OCI-LY3 (cell line): ENCODE measurements around the gene CCDC141.
"Not testable (repeated sequence)": the region's sequence is repeated elsewhere in the genome, so short reads cannot be mapped to it uniquely, and the experiment has no call there.

ENCODE experiments used
- H2AFZ ChIP-seq: fragments of 200-600, 300-600 bp; shearing (Covaris generic); 2 replicates; pipeline ENCODE4 v1.6.0; 2014; ENCODE audit warnings: antibody characterized with exemption, low read depth, low read length
- H3K27ac ChIP-seq: fragments of 200-600, 300-600 bp; sonication (generic); 2 replicates; pipeline ENCODE4 v1.5.1; 2014; ENCODE audit warnings: mild to moderate bottlenecking, low read length, moderate library complexity, mixed read lengths
- H3K27me3 ChIP-seq: fragments of 200-600, 300-600 bp; sonication (generic); 2 replicates; pipeline ENCODE4 v1.6.1; 2014; ENCODE audit warnings: low read depth, low read length, mixed read lengths
- H3K36me3 ChIP-seq: fragments of 200-600, 300-600 bp; sonication (generic); replicated peaks from 2 replicates; pipeline ENCODE3; 2014; ENCODE audit warnings: low read depth, low read length, mixed read lengths
- H3K4me1 ChIP-seq: fragments of 300-600, 200-600 bp; sonication (generic); 2 replicates; pipeline ENCODE4 v1.6.1; 2014; ENCODE audit warnings: low read length, mixed read lengths
- H3K4me2 ChIP-seq: fragments of 200-600, 300-600 bp; sonication (generic); 2 replicates; pipeline ENCODE4 v1.6.1; 2014; ENCODE audit warnings: low read length, mixed read lengths
- H3K4me3 ChIP-seq: fragments of 300-600, 200-600 bp; sonication (generic); 2 replicates; pipeline ENCODE4 v1.5.1; 2014; ENCODE audit warnings: antibody characterized with exemption, mild to moderate bottlenecking, low read length, moderate library complexity
- H3K79me2 ChIP-seq: fragments of 300-600, 200-600 bp; shearing (Covaris generic); 2 replicates; pipeline ENCODE4 v1.6.1; 2014; ENCODE audit warnings: mild to moderate bottlenecking, low read length, mixed read lengths
- H3K9ac ChIP-seq: fragments of 300-600, 200-600 bp; shearing (Covaris generic); 2 replicates; pipeline ENCODE4 v1.6.0; 2014; ENCODE audit warnings: mild to moderate bottlenecking, low read length, moderate library complexity
- H3K9me3 ChIP-seq: fragments of 200-600, 300-600 bp; shearing (Covaris generic); 2 replicates; pipeline ENCODE4 v1.6.1; 2014; ENCODE audit warnings: low read length, mixed read lengths; ENCODE audit not compliant: insufficient read depth
- H4K20me1 ChIP-seq: fragments of 200-600, 300-600 bp; sonication (generic); 2 replicates; pipeline ENCODE4 v1.6.1; 2016; ENCODE audit warnings: low read length, mixed read lengths; ENCODE audit not compliant: insufficient read depth
- EZH2phosphoT487 ChIP-seq: fragments of 200-600 bp; shearing (Covaris generic); IDR thresholded peaks from 2 replicates; pipeline ENCODE4 v1.6.1; 2018; ENCODE audit warnings: antibody characterized with exemption, mixed run types, low read depth
- TF ChIP-seq, protein P1 (sequence below): fragments of 200-600, 300-600 bp; sonication (generic); IDR thresholded peaks from 2 replicates; pipeline ENCODE4 v1.5.1; 2014; ENCODE audit warnings: antibody characterized with exemption, low read length, low read depth

The CCDC141 gene

DNA sequence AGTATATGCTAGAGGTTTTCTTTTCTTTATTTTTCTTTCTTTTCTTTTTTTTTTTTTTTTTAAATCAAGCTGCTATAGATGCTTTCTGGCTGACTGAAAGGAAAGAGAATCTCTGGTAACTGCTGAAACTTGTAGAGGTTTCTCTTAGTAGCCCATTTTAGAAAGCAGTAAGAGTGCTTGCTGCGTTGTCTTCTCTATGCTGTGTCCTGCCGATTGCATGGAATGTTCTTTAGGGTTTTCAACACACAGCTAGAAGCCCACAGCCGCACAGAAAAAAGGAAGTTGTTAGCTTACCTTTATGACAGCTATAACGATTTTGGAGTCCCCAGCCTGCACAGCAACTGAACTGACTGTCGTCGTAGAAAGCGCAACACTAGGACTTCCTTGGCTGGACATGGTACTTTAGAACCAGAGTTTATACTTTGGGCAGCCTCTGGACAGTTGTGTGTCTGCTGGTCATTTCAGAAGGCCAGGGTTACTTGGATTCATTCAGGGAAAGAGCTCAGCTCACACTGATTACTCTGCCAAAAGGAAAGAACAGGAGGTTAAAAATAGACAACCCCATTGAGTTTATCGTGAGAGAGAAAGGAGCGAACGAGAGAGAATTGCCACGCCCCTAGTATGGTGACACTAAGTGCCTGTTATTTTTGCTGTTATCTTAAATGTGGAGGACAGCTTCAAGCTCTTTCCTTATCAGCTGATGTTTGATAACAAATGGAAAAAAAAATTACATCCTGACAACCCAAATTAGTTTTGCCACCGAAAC is at the start of gene CCDC141:
CCDC141 (minus strand) TSS at position 592 of the 766 bp plus-strand sequence; CDS start at position 396, 196 bp downstream.
- Histone ChIP-seq H3K36me3 (peaks cover 9% of the 10 kb centered on the region), H3K79me2 (no peaks in the 10 kb centered on the region), H2AFZ (peak within 1 kb of the TSS; percentile 92), H3K9me3 (no peaks in the 10 kb centered on the region), H3K4me1 (peaks cover 57% of the 10 kb centered on the region), H3K4me3 (peak within 1 kb of the TSS; percentile 78), H3K4me2 (peak within 1 kb of the TSS; percentile 95), H3K27ac (peak within 1 kb of the TSS; percentile 91), H3K9ac (peak within 1 kb of the TSS; percentile 76), H4K20me1 (no peaks in the 10 kb centered on the region), H3K27me3 (no peaks in the 10 kb centered on the region)
- TF ChIP-seq, protein P1, sequence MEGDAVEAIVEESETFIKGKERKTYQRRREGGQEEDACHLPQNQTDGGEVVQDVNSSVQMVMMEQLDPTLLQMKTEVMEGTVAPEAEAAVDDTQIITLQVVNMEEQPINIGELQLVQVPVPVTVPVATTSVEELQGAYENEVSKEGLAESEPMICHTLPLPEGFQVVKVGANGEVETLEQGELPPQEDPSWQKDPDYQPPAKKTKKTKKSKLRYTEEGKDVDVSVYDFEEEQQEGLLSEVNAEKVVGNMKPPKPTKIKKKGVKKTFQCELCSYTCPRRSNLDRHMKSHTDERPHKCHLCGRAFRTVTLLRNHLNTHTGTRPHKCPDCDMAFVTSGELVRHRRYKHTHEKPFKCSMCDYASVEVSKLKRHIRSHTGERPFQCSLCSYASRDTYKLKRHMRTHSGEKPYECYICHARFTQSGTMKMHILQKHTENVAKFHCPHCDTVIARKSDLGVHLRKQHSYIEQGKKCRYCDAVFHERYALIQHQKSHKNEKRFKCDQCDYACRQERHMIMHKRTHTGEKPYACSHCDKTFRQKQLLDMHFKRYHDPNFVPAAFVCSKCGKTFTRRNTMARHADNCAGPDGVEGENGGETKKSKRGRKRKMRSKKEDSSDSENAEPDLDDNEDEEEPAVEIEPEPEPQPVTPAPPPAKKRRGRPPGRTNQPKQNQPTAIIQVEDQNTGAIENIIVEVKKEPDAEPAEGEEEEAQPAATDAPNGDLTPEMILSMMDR, result no peak
- no peak for TF ChIP-seq EZH2phosphoT487

GRCh38 chr2:179098080-179098689 is 48.2 kb upstream of the CCDC141 start:
- TF ChIP-seq, protein P1, result no peak
- no peak for TF ChIP-seq EZH2phosphoT487
- Histone ChIP-seq H3K9ac (no peak overlapping the region), H4K20me1 (no peaks in the 10 kb centered on the region), H3K36me3 (peaks cover 3% of the 10 kb centered on the region), H3K4me3 (no peak overlapping the region), H3K4me2 (peak overlapping the region; percentile 19), H2AFZ (no peak overlapping the region), H3K27me3 (no peaks in the 10 kb centered on the region), H3K4me1 (peaks cover 52% of the 10 kb centered on the region), H3K79me2 (no peaks in the 10 kb centered on the region), H3K27ac (peak overlapping the region; percentile 57), H3K9me3 (no peaks in the 10 kb centered on the region; the same call in 1 of the 2 replicates)

- no peaks in the 10 kb centered on the region for H3K27me3 ChIP-seq
- H3K79me2 ChIP-seq, result no peaks in the 10 kb centered on the region
- H4K20me1 ChIP-seq, result no peaks in the 10 kb centered on the region
- H3K4me1 ChIP-seq, result peaks cover 43% of the 10 kb centered on the region
- H3K9ac ChIP-seq, result no peak overlapping the region
- H3K4me2 ChIP-seq, result no peak overlapping the region
- no peak overlapping the region for H2AFZ ChIP-seq
- TF ChIP-seq, protein P1, result no peak
- no peaks in the 10 kb centered on the region for H3K36me3 ChIP-seq
- no peak overlapping the region for H3K4me3 ChIP-seq
- H3K9me3 ChIP-seq, result no peaks in the 10 kb centered on the region; the same call in 1 of the 2 replicates
- H3K27ac ChIP-seq, result peak overlapping the region; percentile 57
These were observed 47.2 kb upstream of the CCDC141 start for GRCh38 chr2:179097131-179097530.

DNA sequence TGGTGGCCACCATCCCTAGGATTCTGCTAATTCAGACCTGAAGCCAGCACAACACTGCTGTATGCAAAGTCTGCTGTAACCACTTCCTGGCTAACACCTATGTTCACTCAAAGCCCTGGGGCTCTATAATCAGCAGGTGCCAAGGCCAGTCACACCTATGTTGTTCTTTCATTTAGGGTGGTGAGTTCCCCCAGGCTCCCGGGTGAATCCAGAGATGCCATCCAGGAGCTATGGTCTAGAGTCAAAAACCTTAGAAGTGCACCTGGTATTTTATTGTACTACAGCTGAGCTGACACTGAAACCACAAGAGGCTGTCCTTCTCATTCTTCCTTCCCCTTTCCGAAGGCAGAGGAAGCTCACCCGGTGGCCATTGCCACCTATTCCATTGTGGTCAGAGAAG is 46.2 kb upstream of the CCDC141 start:
- H3K4me2 ChIP-seq, result peak overlapping the region; percentile 56
- peak overlapping the region; percentile 31; the same call in 1 of the 2 replicates for H2AFZ ChIP-seq
- H3K27me3 ChIP-seq, result no peaks in the 10 kb centered on the region
- no peaks in the 10 kb centered on the region for H4K20me1 ChIP-seq
- no peaks in the 10 kb centered on the region; the same call in 1 of the 2 replicates for H3K9me3 ChIP-seq
- H3K27ac ChIP-seq, result peak overlapping the region; percentile 57
- no peaks in the 10 kb centered on the region for H3K36me3 ChIP-seq
- 0 out of 2 replicates have a peak overlapping the region, but pooled peaks have one; percentile 18 for H3K4me3 ChIP-seq
- H3K79me2 ChIP-seq, result no peaks in the 10 kb centered on the region
- TF ChIP-seq EZH2phosphoT487, result no peak
- TF ChIP-seq, protein P1, result no peak
- H3K4me1 ChIP-seq, result peaks cover 39% of the 10 kb centered on the region
- peak overlapping the region; percentile 22; the same call in 1 of the 2 replicates for H3K9ac ChIP-seq

DNA sequence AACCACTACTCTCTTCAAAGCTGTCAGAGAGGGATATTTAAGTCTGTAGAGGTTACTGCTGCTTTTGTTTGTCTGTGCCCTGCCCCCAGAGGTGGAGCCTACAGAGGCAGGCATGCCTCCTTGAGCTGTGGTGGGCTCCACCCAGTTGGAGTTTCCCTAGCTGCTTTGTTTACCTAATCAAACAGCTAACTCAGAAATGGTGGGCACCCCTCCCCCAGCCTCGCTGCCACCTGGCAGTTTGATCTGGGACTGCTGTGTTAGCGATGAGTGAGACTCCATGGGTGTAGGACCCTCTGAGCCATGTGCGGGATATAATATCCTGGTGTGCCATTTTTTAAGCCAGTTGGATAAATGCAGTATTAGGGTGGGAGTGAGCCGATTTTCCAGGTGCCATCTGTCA is 43.0 kb upstream of the CCDC141 start:
- not testable (repeated sequence) for H3K4me3 ChIP-seq, H3K9me3 ChIP-seq, H2AFZ ChIP-seq, H3K4me2 ChIP-seq, H3K36me3 ChIP-seq, H4K20me1 ChIP-seq, H3K79me2 ChIP-seq, H3K27ac ChIP-seq, H3K27me3 ChIP-seq, H3K9ac ChIP-seq
- H3K4me1 ChIP-seq, result peaks cover 26% of the 10 kb centered on the region
